ENCODE data around the gene ARNT2.

GRCh38 chr15:80551348-80551747 lies 147.2 kb downstream of the ARNT2 start:
- TF ChIP-seq CTCF (IDR thresholded peaks at IDR 0.05; ENCODE audit: low read depth, low read length) = no peak
- no peak for TF ChIP-seq POLR2A (IDR thresholded peaks at IDR 0.05; ENCODE audit: extremely low read depth, insufficient read length)

Data from NB4 (cell line).